ENCODE results near the gene PDK2.

PDK2 gene

DNA sequence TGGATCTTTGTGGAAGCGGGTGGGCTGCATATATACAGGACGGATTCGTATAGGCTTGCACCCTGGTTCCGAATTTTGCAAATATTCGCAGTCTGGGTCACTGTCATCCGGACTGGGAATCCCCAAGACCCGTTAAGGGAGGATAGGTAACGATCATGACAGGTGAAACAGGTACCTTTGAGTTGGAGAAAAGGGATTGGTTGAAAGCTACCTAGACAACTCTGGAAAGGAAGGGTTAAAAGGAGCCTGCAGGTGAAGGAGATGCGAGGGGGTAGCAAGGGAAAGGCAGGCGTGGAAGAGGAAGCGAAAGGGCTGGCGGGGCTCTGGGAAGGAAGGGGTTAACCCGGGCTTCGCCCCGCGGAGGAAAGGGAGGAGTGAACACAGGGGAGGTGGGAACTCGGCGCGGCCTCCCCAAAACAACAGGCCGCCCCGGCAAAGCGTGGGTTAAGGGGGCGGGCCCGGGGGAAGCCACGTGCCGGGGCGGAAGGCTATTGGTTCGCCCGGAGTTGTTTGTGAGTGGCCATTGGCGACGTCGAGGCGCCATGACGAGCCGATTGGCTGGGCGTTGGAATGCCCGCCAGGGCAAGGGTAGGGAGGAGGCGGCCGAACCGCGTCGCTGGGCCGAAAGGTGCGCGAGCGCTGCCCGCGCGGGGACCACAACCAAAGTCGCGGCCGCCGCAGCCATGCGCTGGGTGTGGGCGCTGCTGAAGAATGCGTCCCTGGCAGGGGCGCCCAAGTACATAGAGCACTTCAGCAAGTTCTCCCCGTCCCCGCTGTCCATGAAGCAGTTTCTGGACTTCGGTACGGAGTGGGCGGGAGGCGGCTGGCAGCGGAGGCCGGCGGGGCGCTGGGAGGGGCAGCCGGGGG lies at the start of gene PDK2:
TSS of gene PDK2 (plus strand) at position 599 of the 867 bp plus-strand sequence. CDS start at position 684, 85 bp downstream.
- peak; percentile 95 for DNase-seq

- DNase-seq, result no peak
Observed at GRCh38 chr17:50046179-50046578, 49.0 kb upstream of the PDK2 start.

- no peak for DNase-seq
Observed at GRCh38 chr17:50046667-50047066, 48.5 kb upstream of the PDK2 start.

GRCh38 chr17:50047083-50047482 lies 48.1 kb upstream of the PDK2 start:
- no peak for DNase-seq

GRCh38 chr17:50047488-50048126 lies 47.5 kb upstream of the PDK2 start:
- DNase-seq, result no peak

DNA sequence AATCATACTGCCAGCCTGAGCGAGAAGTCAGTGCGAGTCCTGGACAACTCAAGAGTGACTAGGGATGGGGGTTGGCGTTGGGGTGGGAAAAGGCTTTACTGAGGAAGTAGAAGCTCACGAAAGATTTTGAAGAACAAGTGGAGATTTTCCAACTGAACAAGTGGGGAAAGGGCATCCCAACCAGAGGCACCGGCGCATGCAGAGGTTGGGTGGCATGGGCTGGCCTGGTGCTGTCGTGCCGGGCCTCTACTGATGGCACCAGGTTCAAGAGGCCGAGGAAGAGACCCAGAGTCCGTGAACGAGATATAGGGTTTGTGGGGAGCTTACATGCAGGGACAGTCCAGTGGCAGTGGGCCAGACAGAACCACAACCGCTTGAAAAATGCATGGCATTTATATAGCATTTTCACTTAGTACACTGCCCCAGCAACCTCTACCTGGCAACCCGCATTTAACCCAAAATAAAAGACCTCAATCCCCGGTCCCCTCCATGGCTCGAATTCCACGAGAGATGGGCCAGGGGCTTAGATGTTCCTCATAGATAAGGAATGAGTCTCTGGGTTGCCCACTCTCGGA lies 46.9 kb upstream of the PDK2 start:
- no peak for DNase-seq

- DNase-seq, result no peak
Observed at GRCh38 chr17:50048988-50049387, 46.2 kb upstream of the PDK2 start.

GRCh38 chr17:50049636-50050035 lies 45.5 kb upstream of the PDK2 start:
- DNase-seq, result no peak

DNA sequence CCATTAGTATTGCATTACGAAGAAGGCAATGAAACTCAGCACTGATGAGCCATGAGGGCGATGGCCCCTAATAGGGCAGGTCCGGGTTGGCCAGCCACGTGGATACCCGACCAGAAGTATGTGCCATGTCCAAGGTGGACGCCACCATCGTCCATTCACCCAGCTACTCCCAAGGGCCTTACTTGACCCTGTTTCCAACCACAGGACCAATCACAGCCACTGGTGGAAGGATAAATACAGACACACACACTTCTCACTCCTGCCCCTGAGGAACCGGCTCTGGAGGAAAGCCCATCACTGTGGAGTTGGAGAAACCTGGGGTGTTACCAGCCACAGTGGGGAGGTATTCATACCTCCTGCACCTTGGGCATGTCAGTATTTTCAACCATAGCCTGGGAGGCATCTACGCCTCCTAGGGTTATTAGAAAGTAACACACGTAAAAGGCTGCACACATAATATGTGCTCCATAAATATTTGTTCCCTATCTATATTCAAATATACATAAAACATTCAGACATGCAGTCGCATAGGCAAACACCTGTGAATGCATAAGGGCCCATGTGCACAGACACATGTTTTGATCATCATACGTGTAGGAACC lies 44.6 kb upstream of the PDK2 start:
- DNase-seq, result no peak

DNA sequence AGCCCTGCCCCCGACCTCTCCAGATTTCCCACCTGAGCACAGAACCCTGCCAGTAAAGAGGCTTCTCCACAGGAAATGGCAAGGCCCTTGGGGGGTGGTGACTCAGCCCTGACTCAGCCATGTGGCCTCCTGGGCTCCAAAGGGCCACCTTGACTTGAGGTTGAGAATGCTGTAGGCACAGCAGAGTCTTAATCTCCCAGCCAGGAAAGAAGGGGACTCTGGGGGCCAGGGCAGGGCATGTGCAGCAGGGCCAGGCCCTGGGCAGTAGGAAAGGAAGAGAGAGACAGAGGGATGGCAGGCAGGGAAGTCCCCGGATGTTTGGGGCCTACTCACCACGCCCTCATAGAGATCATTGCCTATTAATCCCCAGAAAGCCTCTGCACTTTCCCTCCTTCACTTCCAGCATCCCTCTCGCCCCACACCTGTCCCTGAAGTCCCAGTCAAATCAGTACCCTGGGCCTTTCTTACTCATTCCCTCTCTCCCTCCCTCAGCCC lies 44.0 kb upstream of the PDK2 start:
- DNase-seq, result peak; percentile 86

DNA sequence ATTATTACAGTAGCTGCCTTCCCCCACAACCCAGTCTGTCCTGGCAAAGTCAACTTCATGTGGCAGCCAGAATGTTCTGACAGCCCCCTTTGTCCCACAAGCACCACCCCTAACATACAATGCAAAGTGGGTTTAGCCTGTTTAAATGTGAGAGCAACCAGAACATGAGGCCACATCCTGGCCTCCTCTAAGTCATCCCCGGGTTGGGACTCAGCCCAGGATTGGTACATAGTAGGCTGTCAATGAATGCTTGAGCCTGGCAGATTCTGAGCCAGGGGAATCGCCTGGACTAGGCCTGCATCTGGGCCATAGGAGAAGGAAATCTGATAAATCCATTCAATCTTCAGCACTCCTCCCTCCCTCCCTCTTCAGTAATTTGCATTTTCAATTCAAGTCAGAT lies 43.5 kb upstream of the PDK2 start:
- DNase-seq, result no peak

- no peak for DNase-seq
Observed at GRCh38 chr17:50052241-50052796, 42.8 kb upstream of the PDK2 start.

DNA sequence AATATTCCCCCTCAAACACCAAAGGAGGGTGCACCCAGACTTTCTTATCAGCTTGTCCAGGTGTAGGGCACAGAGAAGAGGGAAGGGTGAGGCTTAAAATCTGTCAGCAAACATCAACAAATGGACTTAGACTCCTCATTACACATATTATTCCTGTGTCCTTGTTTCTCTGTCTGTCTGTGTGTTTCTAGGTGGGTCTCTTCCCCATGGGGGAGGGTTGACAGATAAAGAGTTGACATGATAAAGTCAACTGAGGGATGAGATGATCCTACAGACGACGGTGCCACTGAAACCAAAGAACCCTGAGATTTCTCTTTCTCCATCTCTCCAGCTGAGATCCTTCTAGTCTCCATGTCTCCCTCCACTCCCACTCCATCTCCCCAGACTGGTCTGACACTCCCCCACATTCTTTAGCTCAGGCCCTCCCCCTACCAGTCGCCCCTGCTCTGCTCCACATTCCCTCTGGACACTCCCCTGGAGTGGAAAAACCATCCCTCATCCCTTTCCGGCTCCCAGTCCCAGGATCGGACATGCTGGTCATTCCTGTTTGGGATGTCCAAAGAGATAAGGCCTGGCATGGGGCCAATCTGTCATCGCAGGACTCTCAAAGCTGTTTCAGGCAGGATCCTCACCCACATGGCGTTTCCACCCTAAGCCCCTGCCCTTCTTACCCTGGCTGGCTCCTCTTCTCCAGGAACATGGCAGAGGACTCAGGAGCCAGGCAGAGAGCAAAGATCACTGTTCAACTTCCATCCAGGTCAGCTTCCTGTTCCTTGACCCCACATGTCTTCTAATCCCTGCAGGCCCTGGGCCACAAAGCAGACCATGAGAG lies 42.1 kb upstream of the PDK2 start:
- DNase-seq, result no peak

GRCh38 chr17:50053654-50053960 lies 41.5 kb upstream of the PDK2 start:
- no peak for DNase-seq

DNA sequence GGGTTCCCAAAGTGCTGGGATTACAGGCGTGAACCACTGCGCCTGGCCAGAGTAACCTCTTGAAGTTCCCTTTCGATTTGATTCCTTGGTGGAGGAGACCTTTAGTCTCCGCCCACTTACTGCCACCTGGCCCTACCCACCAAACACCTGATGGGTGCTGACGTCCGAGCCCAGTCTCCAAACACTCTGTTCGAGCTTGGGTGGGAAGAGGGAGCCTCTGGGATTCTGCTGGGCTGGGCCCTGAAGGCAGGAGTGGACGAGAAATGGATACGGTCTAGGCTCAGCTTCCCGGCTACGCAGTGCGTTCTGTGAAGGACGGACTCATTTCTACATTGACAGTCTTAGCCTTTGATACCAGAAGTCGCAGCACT lies 40.1 kb upstream of the PDK2 start:
- DNase-seq, result no peak

GRCh38 chr17:50055426-50056216 lies 39.5 kb upstream of the PDK2 start, which contains the start of gene ITGA3:
Gene ITGA3 (plus strand): TSS chr17:50056110. CDS start chr17:50056440, 330 bp downstream.
- DNase-seq, result peak; percentile 79

GRCh38 chr17:50056217-50056960 lies 38.8 kb upstream of the PDK2 start:
- peak; percentile 86 for DNase-seq

DNA sequence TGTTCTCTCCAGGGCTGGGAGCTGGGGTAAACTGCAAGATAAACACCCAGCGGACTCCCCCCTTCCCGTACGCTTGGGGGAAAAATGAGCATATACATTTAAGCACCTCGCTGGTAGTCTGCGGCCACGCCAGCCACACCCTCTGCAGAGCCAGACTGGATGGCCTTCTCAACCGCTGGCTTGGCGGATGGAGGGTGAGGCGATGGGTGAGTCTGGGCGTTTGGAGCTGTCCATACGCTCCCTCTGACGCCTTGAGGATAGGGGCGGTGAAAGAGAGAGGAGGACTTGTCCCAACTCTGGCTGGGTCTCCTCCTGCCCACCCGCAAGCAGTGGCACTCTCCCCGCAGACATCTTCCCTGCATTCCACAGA lies 38.2 kb upstream of the PDK2 start:
- no peak for DNase-seq

GRCh38 chr17:50057521-50057991 lies 37.6 kb upstream of the PDK2 start:
- DNase-seq, result no peak

DNA sequence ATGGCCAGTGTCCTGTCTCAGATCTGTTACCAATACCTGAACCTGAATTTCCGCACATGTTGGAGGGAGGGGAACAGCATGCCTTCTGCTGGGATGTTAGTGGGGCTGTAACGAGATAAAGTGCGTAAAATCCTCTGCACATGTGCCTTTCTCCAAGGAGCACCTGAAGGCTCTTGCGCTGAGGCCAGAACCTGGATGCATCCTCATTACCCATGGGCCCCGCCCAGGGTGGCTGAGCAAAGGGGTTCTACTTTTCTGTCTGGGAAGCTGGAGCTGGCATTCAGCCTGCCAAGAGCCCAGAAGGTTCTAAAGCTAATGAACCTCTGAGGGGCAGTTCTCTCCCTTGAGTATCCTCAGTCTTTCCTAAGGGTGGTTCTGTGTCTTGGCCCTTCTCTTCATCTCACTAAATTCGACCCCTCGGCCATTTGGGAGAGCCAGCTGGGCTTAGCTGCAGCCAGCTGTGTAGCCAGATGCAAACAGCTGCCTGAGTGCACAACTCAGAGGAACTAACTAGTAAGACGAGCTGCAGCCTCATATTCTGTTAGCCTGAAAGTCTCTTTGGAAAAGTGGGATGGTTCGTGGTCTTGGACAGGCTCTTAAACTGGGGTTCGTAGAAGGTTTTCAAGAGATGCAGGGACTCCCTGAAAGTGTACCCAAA lies 36.7 kb upstream of the PDK2 start:
- DNase-seq, result no peak

Measured in activated CD8-positive, alpha-beta memory T cell treated with anti-CD3 and anti-CD28 coated beads, Interleukin-2, amount 50 U/mL, for 48 hours (primary cell).